B cell (primary cell): ENCODE results near the gene CHST15. TPM values are rescaled to one million over a fixed set of nuclear protein-coding genes. Genes with fewer than 3 reads are reported as not detected.
A peak's percentile ranks its signal among the peaks of the same experiment; 100 is the strongest.

Experiments used
- ATAC-seq: fragments of 200-7000 bp; cut with Tn5 transposase; one replicate; pipeline ENCODE4 v1.10.0; 2021; ENCODE audit warnings: low read depth, mild to moderate bottlenecking, moderate number of reproducible peaks, moderate library complexity
- CTCF ChIA-PET: fragments of 350-600 bp; sonication (Branson Sonifier 250); formaldehyde crosslinking; loops from one replicate; lab custom pipeline; 2021; ENCODE audit warnings: antibody characterized with exemption, inconsistent platforms; lab: Charles Lee
- POLR2A ChIA-PET: fragments of 350-600 bp; sonication (Branson Sonifier 250); formaldehyde crosslinking; loops from one replicate; lab custom pipeline; 2021; ENCODE audit warnings: antibody characterized with exemption; lab: Charles Lee
- DNase-seq: peaks from one replicate; pipeline ENCODE4 v3.0.0; 2013
- H2AFZ ChIP-seq: 2 replicates; pipeline ENCODE4 v1.6.1; 2012; ENCODE audit warnings: mild to moderate bottlenecking, low read depth, low read length; ENCODE audit not compliant: insufficient read depth, poor library complexity, severe bottlenecking
- H3K27ac ChIP-seq, 2 donors: 1 replicate in 1 of 2; 2 replicates in 1 of 2; pipeline ENCODE4 v1.5.1; 2012 to 2013; ENCODE audit warnings: low read length in 2 of 2, mild to moderate bottlenecking in 2 of 2, moderate library complexity in 1 of 2
- H3K27me3 ChIP-seq, 4 experiments: fragments of 200-600 bp in 1 of 4; sonication (generic) in 1 of 4; replicated peaks in 1 of 4; 1 replicate in 2 of 4; 2 replicates in 2 of 4; pipeline versions ENCODE4 v1.6.1 to v1.7.0; 2013 to 2016; ENCODE audit warnings: low read length in 3 of 4, mild to moderate bottlenecking in 2 of 4, mixed read lengths in 1 of 4, moderate library complexity in 1 of 4; ENCODE audit not compliant: insufficient read depth in 4 of 4, control insufficient read depth in 3 of 4; ENCODE audit errors: control extremely low read depth in 1 of 4
- H3K36me3 ChIP-seq, 2 experiments: replicated peaks in 1 of 2; 1 replicate in 1 of 2; 2 replicates in 1 of 2; pipeline versions ENCODE4 v1.6.1 to v1.7.1; 2013; ENCODE audit warnings: low read length in 1 of 2; ENCODE audit not compliant: insufficient read depth in 2 of 2, control insufficient read depth in 1 of 2; ENCODE audit errors: control extremely low read depth in 1 of 2, extremely low read depth in 1 of 2
- H3K4me1 ChIP-seq, 2 donors: fragments of 200-600 bp in 1 of 2; sonication (generic) in 1 of 2; 1 replicate in 1 of 2; 2 replicates in 1 of 2; pipeline versions ENCODE4 v1.5.1 to v1.6.1; 2013 to 2017; ENCODE audit warnings: low read length in 2 of 2; ENCODE audit not compliant: control insufficient read depth in 2 of 2, insufficient read depth in 2 of 2
- H3K4me2 ChIP-seq: replicated peaks from 2 replicates; pipeline ENCODE3; 2012; ENCODE audit warnings: mild to moderate bottlenecking, low read depth, low read length; ENCODE audit not compliant: poor library complexity, severe bottlenecking
- H3K4me3 ChIP-seq, 5 experiments: fragments of 200-600 bp in 1 of 5; sonication (generic) in 1 of 5; 1 replicate in 3 of 5; 2 replicates in 2 of 5; pipeline versions ENCODE4 v1.5.1 to v1.7.0; 2011 to 2016; ENCODE audit warnings: low read length in 4 of 5, mild to moderate bottlenecking in 4 of 5, low read depth in 2 of 5, control low read depth in 1 of 5, moderate library complexity in 1 of 5; ENCODE audit not compliant: insufficient read depth in 1 of 5; ENCODE audit errors: control extremely low read depth in 1 of 5, extremely low read depth in 1 of 5
- H3K79me2 ChIP-seq: fragments of 200-600 bp; sonication (generic); one replicate; pipeline ENCODE4 v1.6.0; 2016; ENCODE audit warnings: low read length; ENCODE audit not compliant: control insufficient read depth, insufficient read depth
- H3K9ac ChIP-seq: fragments of 200-600 bp; sonication (generic); 2 replicates; pipeline ENCODE4 v1.6.1; 2017; ENCODE audit warnings: mild to moderate bottlenecking, low read length, moderate library complexity
- H3K9me3 ChIP-seq, 3 donors: one replicate each; pipeline versions ENCODE4 v1.6.1 to v1.7.1; 2013; ENCODE audit warnings: low read length in 2 of 3; ENCODE audit not compliant: control insufficient read depth in 2 of 3, insufficient read depth in 1 of 3; ENCODE audit errors: control extremely low read depth in 1 of 3
- H4K20me1 ChIP-seq: 2 replicates; pipeline ENCODE4 v1.6.0; 2012; ENCODE audit warnings: mild to moderate bottlenecking, low read length; ENCODE audit not compliant: insufficient read depth, control insufficient read depth, poor library complexity, severe bottlenecking
- H3K27ac Mint-ChIP-seq: one replicate; pipeline ENCODE4 v1.8.0; 2021; ENCODE audit warnings: mixed read lengths
- H3K27me3 Mint-ChIP-seq: one replicate; pipeline ENCODE4 v1.8.0; 2021; ENCODE audit warnings: mixed read lengths
- H3K4me1 Mint-ChIP-seq: one replicate; pipeline ENCODE4 v1.8.0; 2021; ENCODE audit warnings: mixed read lengths
- H3K4me3 Mint-ChIP-seq: one replicate; pipeline ENCODE4 v1.8.0; 2021; ENCODE audit warnings: mixed read lengths
- H3K9me3 Mint-ChIP-seq: one replicate; pipeline ENCODE4 v1.8.0; 2022; ENCODE audit warnings: mixed read lengths; ENCODE audit not compliant: insufficient read depth
- EZH2 ChIP-seq: IDR thresholded peaks from 2 replicates; pipeline ENCODE4 v1.6.1; 2012; ENCODE audit warnings: borderline replicate concordance, low read depth, mild to moderate bottlenecking, moderate library complexity, low read length; ENCODE audit not compliant: insufficient read depth, poor library complexity, severe bottlenecking
- WGBS: methylation state at CpG from one replicate; pipeline ENCODE4 v1.1.5; 2013; ENCODE audit warnings: missing lambda C conversion rate; ENCODE audit not compliant: insufficient coverage; 5-methylcytosine and 5-hydroxymethylcytosine counted together
- intact Hi-C: fragments of 100-400 bp; cut with micrococcal nuclease; formaldehyde crosslinking; loops from one replicate; pipeline ENCODE4 v1.10.0; 2022
- polyA plus RNA-seq: library from polyadenylated mRNA; depleted of rRNA; stranded (reverse); fragments of >200 nt; gene quantifications from 2 replicates; pipeline ENCODE4 v1.2.3, GENCODE V29; 2012
- total RNA-seq, 2 donors: library from RNA; stranded (reverse); fragments of 120-200 nt in 1 of 2; gene quantifications; 1 replicate in 1 of 2; 2 replicates in 1 of 2; pipeline versions ENCODE4 v1.2.3 to v1.2.4, GENCODE V29; 2013 to 2022
- TF ChIP-seq, protein P1 (sequence below): fragments of 200-600 bp; IDR thresholded peaks from one replicate; pipeline ENCODE4 v1.8.0; 2022; ENCODE audit warnings: antibody characterized with exemption, mild to moderate bottlenecking

The CHST15 gene
- total and polyA plus RNA-seq, 2 donors (not counting 1 experiment from before 2014, with no cell fraction given), result 17.9 to 75.4 TPM

DNA sequence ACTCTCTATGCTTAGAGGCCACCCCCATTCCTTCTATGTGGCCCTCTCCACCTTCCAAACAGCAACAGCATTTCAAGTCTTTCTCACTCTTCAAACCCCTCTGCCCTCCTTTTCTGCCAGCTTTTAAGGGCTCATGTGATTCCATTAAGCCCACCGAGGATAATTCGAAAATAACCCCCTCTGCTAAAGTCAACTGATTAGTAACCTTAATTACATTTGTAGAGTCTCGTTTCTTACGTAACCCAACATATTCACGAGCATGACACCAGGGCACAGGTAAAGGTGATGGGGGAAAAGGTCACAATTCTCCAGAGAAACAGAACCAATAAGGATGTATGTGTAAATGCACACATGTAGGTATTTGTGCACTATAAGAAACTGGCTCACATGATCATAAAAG is 6.7 kb upstream of the CHST15 start:
- DNase-seq (no peak), ATAC-seq (no peak)
- H3K4me1 Mint-ChIP-seq, result peaks cover 43% of the 10 kb centered on the region
- no peaks in the 10 kb centered on the region for H3K79me2 ChIP-seq
- no CpG with 5 or more reads among the region's 5 CpGs for WGBS
- no peak overlapping the region for H2AFZ ChIP-seq
- H3K9me3 Mint-ChIP-seq, result peaks cover 3% of the 10 kb centered on the region
- H3K4me2 ChIP-seq, result no peak overlapping the region
- no peak overlapping the region for H3K9ac ChIP-seq
- no peak overlapping the region for H3K4me3 Mint-ChIP-seq
- no peaks in the 10 kb centered on the region for H3K27me3 Mint-ChIP-seq
- no peaks in the 10 kb centered on the region for H3K27me3 ChIP-seq
- TF ChIP-seq, protein P1, sequence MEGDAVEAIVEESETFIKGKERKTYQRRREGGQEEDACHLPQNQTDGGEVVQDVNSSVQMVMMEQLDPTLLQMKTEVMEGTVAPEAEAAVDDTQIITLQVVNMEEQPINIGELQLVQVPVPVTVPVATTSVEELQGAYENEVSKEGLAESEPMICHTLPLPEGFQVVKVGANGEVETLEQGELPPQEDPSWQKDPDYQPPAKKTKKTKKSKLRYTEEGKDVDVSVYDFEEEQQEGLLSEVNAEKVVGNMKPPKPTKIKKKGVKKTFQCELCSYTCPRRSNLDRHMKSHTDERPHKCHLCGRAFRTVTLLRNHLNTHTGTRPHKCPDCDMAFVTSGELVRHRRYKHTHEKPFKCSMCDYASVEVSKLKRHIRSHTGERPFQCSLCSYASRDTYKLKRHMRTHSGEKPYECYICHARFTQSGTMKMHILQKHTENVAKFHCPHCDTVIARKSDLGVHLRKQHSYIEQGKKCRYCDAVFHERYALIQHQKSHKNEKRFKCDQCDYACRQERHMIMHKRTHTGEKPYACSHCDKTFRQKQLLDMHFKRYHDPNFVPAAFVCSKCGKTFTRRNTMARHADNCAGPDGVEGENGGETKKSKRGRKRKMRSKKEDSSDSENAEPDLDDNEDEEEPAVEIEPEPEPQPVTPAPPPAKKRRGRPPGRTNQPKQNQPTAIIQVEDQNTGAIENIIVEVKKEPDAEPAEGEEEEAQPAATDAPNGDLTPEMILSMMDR, result no peak
- no peak for TF ChIP-seq EZH2
- no peaks in the 10 kb centered on the region for H4K20me1 ChIP-seq
- POLR2A ChIA-PET, result interaction anchor here (1.2 kb wide), 1 partner anchor 11 kb away, joined by 3 read pairs; no protein-coding TSS in a partner anchor
- no peak overlapping the region for H3K4me3 ChIP-seq
- intact Hi-C loops, result no loop called here
- H3K9me3 ChIP-seq, result peaks cover 0 to 36% (median 7%) of the 10 kb centered on the region in 3 donors
- H3K4me1 ChIP-seq, result peaks cover 26 to 46% of the 10 kb centered on the region in 2 donors
- no peaks in the 10 kb centered on the region for H3K36me3 ChIP-seq
- peak overlapping the region; percentile 37 for H3K27ac Mint-ChIP-seq
- CTCF ChIA-PET, result no interaction called here
- H3K27ac ChIP-seq, result no peak overlapping the region

DNA sequence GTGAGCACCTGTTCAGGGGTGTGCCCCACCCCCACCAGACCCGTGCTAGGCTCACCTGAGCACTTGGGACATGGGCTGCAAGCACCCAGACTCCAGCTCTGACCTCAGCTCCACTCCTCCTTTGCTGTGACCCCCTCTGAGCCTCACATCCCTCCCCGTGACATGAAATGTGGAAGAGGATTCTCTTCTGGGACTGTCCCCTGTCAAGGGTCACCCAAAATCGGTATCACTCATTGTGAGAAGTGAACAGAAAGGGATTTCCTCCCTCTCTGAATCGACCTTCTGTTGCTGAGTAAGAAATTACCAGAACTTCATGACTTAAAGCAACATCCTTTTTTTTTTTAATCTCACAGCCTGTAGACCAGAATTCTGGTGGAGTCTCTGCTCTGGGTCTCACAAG is 6.2 kb upstream of the CHST15 start:
- Histone ChIP-seq H3K9me3 (peaks cover 0 to 31% (median 7%) of the 10 kb centered on the region in 3 donors), H3K79me2 (no peaks in the 10 kb centered on the region), H3K36me3 (no peaks in the 10 kb centered on the region), H3K4me2 (no peak overlapping the region), H4K20me1 (no peaks in the 10 kb centered on the region), H3K9ac (no peak overlapping the region), H3K27ac (no peak overlapping the region), H3K4me3 (no peak overlapping the region), H3K27me3 (no peaks in the 10 kb centered on the region), H3K4me1 (peaks cover 22 to 43% of the 10 kb centered on the region in 2 donors), H2AFZ (no peak overlapping the region)
- ATAC-seq, result peak; percentile 44
- peaks cover 3% of the 10 kb centered on the region for H3K9me3 Mint-ChIP-seq
- TF ChIP-seq, protein P1, result no peak
- no peak for TF ChIP-seq EZH2
- CTCF ChIA-PET, result interaction anchor here (0.7 to 1.1 kb wide), 2 partner anchors 19 to 30 kb away, joined by 3 to 4 read pairs; no protein-coding TSS in a partner anchor
- H3K4me3 Mint-ChIP-seq, result no peak overlapping the region
- intact Hi-C loops, result loop anchor here (10.0 kb wide), 1 partner anchor 645 kb away; the partner anchor contains the start of gene FAM53B
- DNase-seq, result no peak
- POLR2A ChIA-PET, result interaction anchor here (1.2 kb wide), 1 partner anchor 11 kb away, joined by 3 read pairs; no protein-coding TSS in a partner anchor
- peaks cover 44% of the 10 kb centered on the region for H3K4me1 Mint-ChIP-seq
- no CpG with 5 or more reads among the region's 4 CpGs for WGBS
- peak overlapping the region; percentile 37 for H3K27ac Mint-ChIP-seq
- no peaks in the 10 kb centered on the region for H3K27me3 Mint-ChIP-seq
